Measurements from ENCODE around the gene UBE2E1.
A peak's percentile ranks its signal among the peaks of the same experiment; 100 is the strongest.

The UBE2E1 gene

GRCh38 chr3:23880703-23881339 is 75.1 kb downstream of the UBE2E1 start:
- TF ChIP-seq, protein P1, sequence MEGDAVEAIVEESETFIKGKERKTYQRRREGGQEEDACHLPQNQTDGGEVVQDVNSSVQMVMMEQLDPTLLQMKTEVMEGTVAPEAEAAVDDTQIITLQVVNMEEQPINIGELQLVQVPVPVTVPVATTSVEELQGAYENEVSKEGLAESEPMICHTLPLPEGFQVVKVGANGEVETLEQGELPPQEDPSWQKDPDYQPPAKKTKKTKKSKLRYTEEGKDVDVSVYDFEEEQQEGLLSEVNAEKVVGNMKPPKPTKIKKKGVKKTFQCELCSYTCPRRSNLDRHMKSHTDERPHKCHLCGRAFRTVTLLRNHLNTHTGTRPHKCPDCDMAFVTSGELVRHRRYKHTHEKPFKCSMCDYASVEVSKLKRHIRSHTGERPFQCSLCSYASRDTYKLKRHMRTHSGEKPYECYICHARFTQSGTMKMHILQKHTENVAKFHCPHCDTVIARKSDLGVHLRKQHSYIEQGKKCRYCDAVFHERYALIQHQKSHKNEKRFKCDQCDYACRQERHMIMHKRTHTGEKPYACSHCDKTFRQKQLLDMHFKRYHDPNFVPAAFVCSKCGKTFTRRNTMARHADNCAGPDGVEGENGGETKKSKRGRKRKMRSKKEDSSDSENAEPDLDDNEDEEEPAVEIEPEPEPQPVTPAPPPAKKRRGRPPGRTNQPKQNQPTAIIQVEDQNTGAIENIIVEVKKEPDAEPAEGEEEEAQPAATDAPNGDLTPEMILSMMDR (IDR thresholded peaks at IDR 0.05), result no peak

DNA sequence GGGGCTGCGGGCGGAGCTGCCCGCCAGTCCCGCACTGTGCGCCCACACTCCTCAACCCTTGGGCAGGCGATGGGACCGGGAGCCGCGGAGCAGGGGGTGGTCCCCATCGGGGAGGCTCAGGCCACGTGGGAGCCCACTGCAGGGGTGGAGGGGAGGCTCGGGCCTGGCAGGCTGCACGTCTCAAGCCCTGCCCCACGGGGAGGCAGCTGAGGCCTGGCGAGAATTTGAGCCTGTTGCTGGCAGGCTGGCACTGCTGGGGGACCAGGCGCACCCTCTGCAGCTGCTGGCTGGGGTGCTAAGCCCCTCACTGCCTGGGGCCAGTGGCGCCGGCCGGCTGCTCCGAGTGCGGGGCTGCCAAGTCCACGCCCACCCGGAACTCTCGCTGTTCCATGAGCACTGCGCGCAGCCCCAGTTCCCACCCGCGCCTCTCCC is 76.7 kb downstream of the UBE2E1 start:
- TF ChIP-seq, protein P1 (IDR thresholded peaks at IDR 0.05), result no peak

- TF ChIP-seq, protein P1 (IDR thresholded peaks at IDR 0.05), result no peak
These were observed 78.7 kb downstream of the UBE2E1 start for GRCh38 chr3:23884481-23884880.

DNA sequence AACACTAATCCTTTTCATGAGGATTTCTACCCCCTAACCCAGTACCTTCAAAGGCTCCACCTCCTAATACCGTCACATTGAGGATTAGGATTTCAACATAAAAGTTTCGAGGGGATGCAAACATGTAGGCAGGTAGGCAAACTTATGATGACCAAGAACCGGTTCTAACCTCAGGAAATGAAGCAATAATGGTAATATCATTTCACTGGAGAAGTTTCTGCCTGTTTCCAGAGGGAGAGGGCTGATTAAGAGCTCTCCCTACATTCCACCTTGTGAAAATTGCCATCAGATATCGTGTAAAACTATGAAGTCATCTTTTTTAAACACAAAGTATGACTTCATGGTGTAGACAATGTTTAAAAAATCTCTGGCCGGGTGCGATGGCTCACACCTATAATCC is 79.5 kb downstream of the UBE2E1 start:
- TF ChIP-seq, protein P1 (IDR thresholded peaks at IDR 0.05), result no peak

DNA sequence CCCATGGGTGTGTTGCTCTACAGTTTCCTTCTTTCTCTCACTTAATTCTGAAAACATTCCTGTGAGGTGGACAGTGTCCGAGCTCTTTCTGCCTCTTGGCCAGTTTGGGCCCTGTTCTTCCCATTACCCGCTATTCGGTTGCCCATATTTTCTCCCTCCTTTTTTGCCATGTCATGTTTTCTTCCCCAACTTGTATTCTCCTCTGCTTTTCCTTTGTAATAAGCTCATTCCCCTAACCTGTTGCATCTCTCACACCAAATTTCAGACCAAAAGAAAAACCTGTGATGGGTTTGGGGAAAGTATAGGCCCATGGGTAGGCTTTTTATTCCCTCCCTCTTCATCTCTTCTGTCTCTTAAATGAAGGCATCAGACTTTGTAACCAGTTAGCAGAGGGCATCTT is 80.6 kb downstream of the UBE2E1 start:
- TF ChIP-seq, protein P1 (IDR thresholded peaks at IDR 0.05), result no peak

- TF ChIP-seq, protein P1 (IDR thresholded peaks at IDR 0.05), result peak; percentile 89
These were observed 83.0 kb downstream of the UBE2E1 start for GRCh38 chr3:23888617-23889228.

DNA sequence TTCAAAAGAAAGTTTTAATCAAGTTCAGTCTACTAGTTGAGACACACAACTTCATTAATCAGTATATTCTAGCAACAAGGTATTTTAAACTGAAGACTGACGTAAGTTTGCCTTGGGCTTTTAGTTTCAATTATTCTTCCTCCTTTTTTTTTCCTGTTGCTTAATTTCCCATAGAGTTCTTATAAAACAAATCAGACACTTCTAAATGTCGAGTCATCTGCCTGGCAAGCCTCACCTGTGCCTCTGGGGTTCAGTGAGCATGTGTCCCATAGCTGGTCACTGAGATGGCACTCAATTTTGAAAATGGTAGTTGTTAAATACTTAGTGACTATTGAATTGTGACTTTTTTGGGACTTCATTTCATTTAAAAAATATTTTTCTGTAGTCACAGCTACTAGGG is 83.6 kb downstream of the UBE2E1 start:
- TF ChIP-seq, protein P1 (IDR thresholded peaks at IDR 0.05), result no peak
